Testis (tissue), 3 donors: ENCODE results near the gene RNF220. TPM values are rescaled to one million over a fixed set of nuclear protein-coding genes. Genes with fewer than 3 reads are reported as not detected.

Experiments
- DNase-seq: peaks from one replicate; pipeline ENCODE4 v3.0.0-alpha.2; 2019
- H3K27ac ChIP-seq, 2 donors: fragments of 200-600 bp; sonication (generic); one replicate each; pipeline ENCODE4 v1.5.1; 2019
- H3K27me3 ChIP-seq: fragments of 200-600 bp; sonication (generic); one replicate; pipeline ENCODE4 v1.5.1; 2019
- H3K36me3 ChIP-seq: fragments of 200-600 bp; sonication (generic); one replicate; pipeline ENCODE4 v1.5.1; 2017; ENCODE audit warnings: low read depth; ENCODE audit errors: missing control alignments
- H3K4me1 ChIP-seq: fragments of 200-600 bp; sonication (generic); one replicate; pipeline ENCODE4 v1.5.1; 2019
- H3K4me3 ChIP-seq, 2 donors: fragments of 200-600 bp; sonication (generic); one replicate each; pipeline ENCODE4 v1.5.1; 2017 to 2019
- H3K9me3 ChIP-seq: fragments of 200-600 bp; sonication (generic); one replicate; pipeline ENCODE4 v1.5.1; 2017
- CTCF ChIP-seq, 3 experiments: fragments of 450-650 bp in 2 of 3; fragments of 200-600 bp in 1 of 3; sonication (generic) in 1 of 3; IDR thresholded peaks; one replicate each; pipeline ENCODE4 v1.5.1; 2016 to 2019; ENCODE audit warnings: antibody characterized with exemption in 3 of 3, mild to moderate bottlenecking in 2 of 3, moderate library complexity in 1 of 3
- POLR2A ChIP-seq: fragments of 450-650 bp; IDR thresholded peaks from one replicate; pipeline ENCODE4 v1.6.1; 2017; ENCODE audit warnings: antibody characterized with exemption, mild to moderate bottlenecking, moderate library complexity
- WGBS, 2 donors: methylation state at CpG; one replicate each; pipeline ENCODE4 v1.1.5; 2018; 5-methylcytosine and 5-hydroxymethylcytosine counted together
- intact Hi-C: fragments of 100-400 bp; cut with DNase I; formaldehyde crosslinking; loops from one replicate; pipeline ENCODE4 v1.15.1; 2023; ENCODE audit warnings: low total_unique reads
- polyA plus RNA-seq: library from polyadenylated mRNA; stranded (reverse); fragments of 350-450 nt; fragmentation: Illumina TruSeq; extraction: RNeasy Lipid Tissue Mini Kit (QIAGEN cat#74804); gene quantifications from one replicate; pipeline ENCODE4 v1.2.3, GENCODE V29; 2014; ENCODE audit warnings: low read depth, low replicate concordance; ENCODE audit not compliant: insufficient read depth
- total RNA-seq, 2 donors: library from RNA; depleted of rRNA; stranded (reverse); fragments of >200 nt; gene quantifications; one replicate each; pipeline ENCODE4 v1.2.3, GENCODE V29; 2016

The RNF220 gene
- total and polyA plus RNA-seq, 3 donors from 2014 or later: 99.3 to 148 (median 126) TPM

DNA sequence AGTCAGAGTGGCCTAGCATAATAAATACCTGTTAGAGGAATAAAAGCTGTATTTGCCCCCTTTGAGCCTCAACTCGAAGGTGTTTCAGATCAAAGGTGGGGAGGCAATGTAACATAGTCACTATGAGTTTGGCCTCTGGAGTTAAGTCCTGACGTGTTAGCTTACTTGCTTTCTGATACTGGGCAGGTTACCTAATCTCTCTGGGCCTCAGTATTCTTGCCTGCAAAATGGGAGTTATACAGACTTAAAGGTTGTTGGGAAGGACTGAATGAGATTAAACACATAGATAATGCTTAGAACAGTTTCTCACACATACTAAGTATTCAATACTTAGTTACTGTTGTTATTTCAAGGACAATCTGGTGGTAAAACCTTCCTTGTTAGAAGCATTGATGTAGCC, 15.5 kb downstream of the RNF220 start:
- H3K4me1 ChIP-seq: peaks cover 8% of the 10 kb centered on the region
- 61 to 69% methylated on average over 2 of the region's 2 CpGs for WGBS, 2 donors
- H3K4me3 ChIP-seq: no peak overlapping the region
- DNase-seq: no peak
- intact Hi-C loops: no loop called here
- no peaks in the 10 kb centered on the region for H3K36me3 ChIP-seq
- TF ChIP-seq CTCF (IDR thresholded peaks at IDR 0.05) (no peak), POLR2A (no peak)
- no peak overlapping the region for H3K27ac ChIP-seq
- no peaks in the 10 kb centered on the region for H3K9me3 ChIP-seq
- H3K27me3 ChIP-seq: no peaks in the 10 kb centered on the region

GRCh38 chr1:44421446-44421884, 16.4 kb downstream of the RNF220 start:
- Histone ChIP-seq H3K36me3 (no peaks in the 10 kb centered on the region), H3K27me3 (no peaks in the 10 kb centered on the region), H3K4me1 (peaks cover 8% of the 10 kb centered on the region), H3K27ac (no peak overlapping the region), H3K9me3 (no peaks in the 10 kb centered on the region), H3K4me3 (no peak overlapping the region)
- intact Hi-C loops: no loop called here
- TF ChIP-seq POLR2A (no peak), CTCF (IDR thresholded peaks at IDR 0.05) (no peak)
- WGBS, 2 donors: 55 to 61% methylated on average over 4 of the region's 4 CpGs
- DNase-seq: no peak

DNA sequence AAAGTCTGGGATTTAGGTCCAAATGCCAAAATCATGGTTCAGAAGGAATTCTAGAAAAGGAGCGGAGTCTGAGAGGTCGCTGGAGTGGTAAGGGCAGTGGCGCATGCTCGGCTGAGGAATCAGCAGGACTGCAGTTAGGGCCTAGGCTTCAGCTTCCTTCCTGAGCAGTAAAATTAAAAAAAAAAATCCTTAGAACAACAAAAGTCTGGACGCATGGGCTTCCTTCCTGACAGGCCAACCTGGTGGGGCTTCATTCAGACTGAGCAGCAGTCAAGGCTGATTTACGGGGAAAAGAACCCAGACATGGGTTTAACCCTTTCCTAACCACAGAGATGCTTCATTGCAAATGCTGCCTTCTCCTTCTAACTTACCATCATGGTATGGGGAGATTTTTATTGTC, 17.1 kb downstream of the RNF220 start:
- Histone ChIP-seq H3K27ac (no peak overlapping the region), H3K27me3 (no peaks in the 10 kb centered on the region), H3K9me3 (no peaks in the 10 kb centered on the region)

DNA sequence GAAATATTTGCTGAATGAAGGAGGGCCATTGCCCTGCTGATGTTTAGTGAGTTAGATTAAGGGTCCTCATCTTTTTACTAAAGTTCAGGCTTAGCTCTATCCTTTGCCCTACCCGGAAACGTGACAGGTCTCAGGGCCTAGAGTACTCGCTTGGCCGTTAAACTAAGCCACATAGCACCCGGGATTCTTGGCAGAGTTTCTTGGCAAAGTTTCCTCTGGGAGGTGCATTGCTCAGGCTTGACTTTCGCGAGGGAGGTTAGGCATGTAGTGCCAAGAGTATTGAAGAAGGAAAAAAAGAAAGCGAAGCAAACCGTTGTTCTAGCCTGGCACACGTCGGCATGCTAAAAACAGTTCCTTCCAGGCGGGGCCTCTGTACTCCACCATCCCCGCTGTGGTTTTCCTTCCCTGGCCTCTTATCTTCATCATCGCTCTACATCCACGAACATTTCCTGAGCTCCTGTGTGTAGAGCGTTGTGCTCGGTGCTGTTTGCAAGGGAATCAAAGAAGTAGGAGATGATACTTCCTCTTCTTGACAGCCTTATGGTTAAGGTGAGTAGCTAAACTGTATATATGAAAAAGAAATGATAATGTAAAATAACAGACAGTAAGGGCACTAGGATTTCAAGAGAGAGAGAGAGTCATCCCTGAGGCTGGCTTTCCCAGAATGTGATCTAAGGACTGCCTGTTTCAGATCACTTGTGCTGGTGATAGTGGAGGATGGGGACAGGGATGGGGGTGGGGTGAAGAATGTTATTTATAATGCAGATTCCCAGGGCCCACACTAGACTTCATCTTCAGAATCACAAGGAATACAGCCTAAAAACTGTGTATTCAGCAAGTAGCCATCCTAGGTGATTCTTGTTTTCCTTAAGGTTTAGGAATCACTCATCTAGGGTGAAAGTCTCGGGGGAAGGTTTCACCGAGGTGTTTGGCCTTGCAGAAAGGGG, 18.8 kb downstream of the RNF220 start:
- Histone ChIP-seq H3K4me1 (peaks cover 8% of the 10 kb centered on the region), H3K9me3 (no peaks in the 10 kb centered on the region), H3K4me3 (no peak overlapping the region), H3K27ac (no peak overlapping the region), H3K36me3 (no peaks in the 10 kb centered on the region), H3K27me3 (no peaks in the 10 kb centered on the region)
- TF ChIP-seq CTCF (IDR thresholded peaks at IDR 0.05): no peak
- TF ChIP-seq POLR2A: no peak
- DNase-seq: peak; percentile 75
- WGBS, 2 donors: 32 to 38% methylated on average over 19 of the region's 19 CpGs
- intact Hi-C loops: no loop called here

More for the DNA sequence above, 17.1 kb downstream of the RNF220 start:
- WGBS, 2 donors: 63 to 72% methylated on average over 6 of the region's 6 CpGs
- intact Hi-C loops: no loop called here
- Histone ChIP-seq H3K4me3 (no peak overlapping the region), H3K36me3 (no peaks in the 10 kb centered on the region), H3K4me1 (peaks cover 8% of the 10 kb centered on the region)
- DNase-seq: no peak
- no peak for TF ChIP-seq CTCF (IDR thresholded peaks at IDR 0.05)
- no peak for TF ChIP-seq POLR2A
